ENCODE results near the gene MANEAL. TPM values are rescaled to one million over a fixed set of nuclear protein-coding genes. Genes with fewer than 3 reads are reported as not detected.

The MANEAL gene
- total RNA-seq, 1 experiment from 2014 or later: 6.4 TPM

DNA sequence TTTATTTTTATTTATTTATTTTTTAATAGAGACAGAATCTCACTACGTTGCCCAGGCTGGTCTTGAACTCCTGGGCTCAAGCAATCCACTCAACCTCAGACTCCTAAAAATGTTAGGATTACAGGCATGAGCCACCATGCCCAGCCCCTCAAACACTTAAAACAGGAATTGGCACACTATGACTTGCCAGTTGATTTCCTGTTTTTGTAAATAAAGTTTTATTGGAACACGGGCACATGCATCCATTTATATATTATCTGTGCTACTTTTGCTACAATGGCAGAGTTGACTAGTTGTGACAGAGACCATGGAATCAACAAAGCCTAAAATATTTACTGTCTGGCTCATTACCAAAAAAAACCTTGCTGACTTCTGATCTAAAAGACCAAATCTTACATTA, 30.4 kb downstream of the MANEAL start:
- ATAC-seq: no peak
- Mint-ChIP-seq H3K9me3 (no peaks in the 10 kb centered on the region), H3K27ac (no peak overlapping the region), H3K27me3 (ENCODE audit: low read depth) (no peaks in the 10 kb centered on the region), H3K4me3 (no peak overlapping the region), H3K4me1 (no peaks in the 10 kb centered on the region), H3K36me3 (peaks cover 31% of the 10 kb centered on the region)
- POLR2A ChIA-PET: no interaction called here
- DNase-seq (ENCODE audit: low spot score): no peak
- CTCF ChIA-PET: no interaction called here
- TF ChIP-seq, protein P1, sequence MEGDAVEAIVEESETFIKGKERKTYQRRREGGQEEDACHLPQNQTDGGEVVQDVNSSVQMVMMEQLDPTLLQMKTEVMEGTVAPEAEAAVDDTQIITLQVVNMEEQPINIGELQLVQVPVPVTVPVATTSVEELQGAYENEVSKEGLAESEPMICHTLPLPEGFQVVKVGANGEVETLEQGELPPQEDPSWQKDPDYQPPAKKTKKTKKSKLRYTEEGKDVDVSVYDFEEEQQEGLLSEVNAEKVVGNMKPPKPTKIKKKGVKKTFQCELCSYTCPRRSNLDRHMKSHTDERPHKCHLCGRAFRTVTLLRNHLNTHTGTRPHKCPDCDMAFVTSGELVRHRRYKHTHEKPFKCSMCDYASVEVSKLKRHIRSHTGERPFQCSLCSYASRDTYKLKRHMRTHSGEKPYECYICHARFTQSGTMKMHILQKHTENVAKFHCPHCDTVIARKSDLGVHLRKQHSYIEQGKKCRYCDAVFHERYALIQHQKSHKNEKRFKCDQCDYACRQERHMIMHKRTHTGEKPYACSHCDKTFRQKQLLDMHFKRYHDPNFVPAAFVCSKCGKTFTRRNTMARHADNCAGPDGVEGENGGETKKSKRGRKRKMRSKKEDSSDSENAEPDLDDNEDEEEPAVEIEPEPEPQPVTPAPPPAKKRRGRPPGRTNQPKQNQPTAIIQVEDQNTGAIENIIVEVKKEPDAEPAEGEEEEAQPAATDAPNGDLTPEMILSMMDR (IDR thresholded peaks at IDR 0.05): no peak
- TF ChIP-seq ESRRA (CRISPR knock-in tag; IDR thresholded peaks at IDR 0.05; ENCODE audit: borderline replicate concordance) (no peak), ZNF281 (CRISPR knock-in tag; IDR thresholded peaks at IDR 0.05) (no peak), CREM (CRISPR knock-in tag; IDR thresholded peaks at IDR 0.05) (no peak), NR1H2 (CRISPR knock-in tag; IDR thresholded peaks at IDR 0.05) (no peak), ELF4 (CRISPR knock-in tag; IDR thresholded peaks at IDR 0.05; ENCODE audit: low read depth) (no peak), CREB1 (CRISPR knock-in tag; IDR thresholded peaks at IDR 0.05) (no peak), E2F4 (CRISPR knock-in tag; IDR thresholded peaks at IDR 0.05; ENCODE audit: borderline replicate concordance, low read depth) (no peak), ARID4B (CRISPR knock-in tag; IDR thresholded peaks at IDR 0.05; ENCODE audit: borderline replicate concordance) (no peak)
- TF ChIP-seq, protein P2, sequence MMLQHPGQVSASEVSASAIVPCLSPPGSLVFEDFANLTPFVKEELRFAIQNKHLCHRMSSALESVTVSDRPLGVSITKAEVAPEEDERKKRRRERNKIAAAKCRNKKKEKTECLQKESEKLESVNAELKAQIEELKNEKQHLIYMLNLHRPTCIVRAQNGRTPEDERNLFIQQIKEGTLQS (CRISPR knock-in tag; conservative IDR thresholded peaks at IDR 0.05): no peak
- TF ChIP-seq, protein P3, sequence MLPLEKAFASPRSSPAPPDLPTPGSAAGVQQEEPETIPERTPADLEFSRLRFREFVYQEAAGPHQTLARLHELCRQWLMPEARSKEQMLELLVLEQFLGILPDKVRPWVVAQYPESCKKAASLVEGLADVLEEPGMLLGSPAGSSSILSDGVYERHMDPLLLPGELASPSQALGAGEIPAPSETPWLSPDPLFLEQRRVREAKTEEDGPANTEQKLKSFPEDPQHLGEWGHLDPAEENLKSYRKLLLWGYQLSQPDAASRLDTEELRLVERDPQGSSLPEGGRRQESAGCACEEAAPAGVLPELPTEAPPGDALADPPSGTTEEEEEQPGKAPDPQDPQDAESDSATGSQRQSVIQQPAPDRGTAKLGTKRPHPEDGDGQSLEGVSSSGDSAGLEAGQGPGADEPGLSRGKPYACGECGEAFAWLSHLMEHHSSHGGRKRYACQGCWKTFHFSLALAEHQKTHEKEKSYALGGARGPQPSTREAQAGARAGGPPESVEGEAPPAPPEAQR (CRISPR knock-in tag; IDR thresholded peaks at IDR 0.05): no peak
- TF ChIP-seq, protein P4, sequence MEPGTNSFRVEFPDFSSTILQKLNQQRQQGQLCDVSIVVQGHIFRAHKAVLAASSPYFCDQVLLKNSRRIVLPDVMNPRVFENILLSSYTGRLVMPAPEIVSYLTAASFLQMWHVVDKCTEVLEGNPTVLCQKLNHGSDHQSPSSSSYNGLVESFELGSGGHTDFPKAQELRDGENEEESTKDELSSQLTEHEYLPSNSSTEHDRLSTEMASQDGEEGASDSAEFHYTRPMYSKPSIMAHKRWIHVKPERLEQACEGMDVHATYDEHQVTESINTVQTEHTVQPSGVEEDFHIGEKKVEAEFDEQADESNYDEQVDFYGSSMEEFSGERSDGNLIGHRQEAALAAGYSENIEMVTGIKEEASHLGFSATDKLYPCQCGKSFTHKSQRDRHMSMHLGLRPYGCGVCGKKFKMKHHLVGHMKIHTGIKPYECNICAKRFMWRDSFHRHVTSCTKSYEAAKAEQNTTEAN (CRISPR knock-in tag; IDR thresholded peaks at IDR 0.05): no peak
- TF ChIP-seq, protein P5, sequence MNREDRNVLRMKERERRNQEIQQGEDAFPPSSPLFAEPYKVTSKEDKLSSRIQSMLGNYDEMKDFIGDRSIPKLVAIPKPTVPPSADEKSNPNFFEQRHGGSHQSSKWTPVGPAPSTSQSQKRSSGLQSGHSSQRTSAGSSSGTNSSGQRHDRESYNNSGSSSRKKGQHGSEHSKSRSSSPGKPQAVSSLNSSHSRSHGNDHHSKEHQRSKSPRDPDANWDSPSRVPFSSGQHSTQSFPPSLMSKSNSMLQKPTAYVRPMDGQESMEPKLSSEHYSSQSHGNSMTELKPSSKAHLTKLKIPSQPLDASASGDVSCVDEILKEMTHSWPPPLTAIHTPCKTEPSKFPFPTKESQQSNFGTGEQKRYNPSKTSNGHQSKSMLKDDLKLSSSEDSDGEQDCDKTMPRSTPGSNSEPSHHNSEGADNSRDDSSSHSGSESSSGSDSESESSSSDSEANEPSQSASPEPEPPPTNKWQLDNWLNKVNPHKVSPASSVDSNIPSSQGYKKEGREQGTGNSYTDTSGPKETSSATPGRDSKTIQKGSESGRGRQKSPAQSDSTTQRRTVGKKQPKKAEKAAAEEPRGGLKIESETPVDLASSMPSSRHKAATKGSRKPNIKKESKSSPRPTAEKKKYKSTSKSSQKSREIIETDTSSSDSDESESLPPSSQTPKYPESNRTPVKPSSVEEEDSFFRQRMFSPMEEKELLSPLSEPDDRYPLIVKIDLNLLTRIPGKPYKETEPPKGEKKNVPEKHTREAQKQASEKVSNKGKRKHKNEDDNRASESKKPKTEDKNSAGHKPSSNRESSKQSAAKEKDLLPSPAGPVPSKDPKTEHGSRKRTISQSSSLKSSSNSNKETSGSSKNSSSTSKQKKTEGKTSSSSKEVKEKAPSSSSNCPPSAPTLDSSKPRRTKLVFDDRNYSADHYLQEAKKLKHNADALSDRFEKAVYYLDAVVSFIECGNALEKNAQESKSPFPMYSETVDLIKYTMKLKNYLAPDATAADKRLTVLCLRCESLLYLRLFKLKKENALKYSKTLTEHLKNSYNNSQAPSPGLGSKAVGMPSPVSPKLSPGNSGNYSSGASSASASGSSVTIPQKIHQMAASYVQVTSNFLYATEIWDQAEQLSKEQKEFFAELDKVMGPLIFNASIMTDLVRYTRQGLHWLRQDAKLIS (CRISPR knock-in tag; IDR thresholded peaks at IDR 0.05; ENCODE audit: borderline replicate concordance): no peak
- TF ChIP-seq, protein P6, sequence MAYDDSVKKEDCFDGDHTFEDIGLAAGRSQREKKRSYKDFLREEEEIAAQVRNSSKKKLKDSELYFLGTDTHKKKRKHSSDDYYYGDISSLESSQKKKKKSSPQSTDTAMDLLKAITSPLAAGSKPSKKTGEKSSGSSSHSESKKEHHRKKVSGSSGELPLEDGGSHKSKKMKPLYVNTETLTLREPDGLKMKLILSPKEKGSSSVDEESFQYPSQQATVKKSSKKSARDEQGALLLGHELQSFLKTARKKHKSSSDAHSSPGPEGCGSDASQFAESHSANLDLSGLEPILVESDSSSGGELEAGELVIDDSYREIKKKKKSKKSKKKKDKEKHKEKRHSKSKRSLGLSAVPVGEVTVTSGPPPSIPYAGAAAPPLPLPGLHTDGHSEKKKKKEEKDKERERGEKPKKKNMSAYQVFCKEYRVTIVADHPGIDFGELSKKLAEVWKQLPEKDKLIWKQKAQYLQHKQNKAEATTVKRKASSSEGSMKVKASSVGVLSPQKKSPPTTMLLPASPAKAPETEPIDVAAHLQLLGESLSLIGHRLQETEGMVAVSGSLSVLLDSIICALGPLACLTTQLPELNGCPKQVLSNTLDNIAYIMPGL (CRISPR knock-in tag; IDR thresholded peaks at IDR 0.05): no peak
- TF ChIP-seq, protein P7, sequence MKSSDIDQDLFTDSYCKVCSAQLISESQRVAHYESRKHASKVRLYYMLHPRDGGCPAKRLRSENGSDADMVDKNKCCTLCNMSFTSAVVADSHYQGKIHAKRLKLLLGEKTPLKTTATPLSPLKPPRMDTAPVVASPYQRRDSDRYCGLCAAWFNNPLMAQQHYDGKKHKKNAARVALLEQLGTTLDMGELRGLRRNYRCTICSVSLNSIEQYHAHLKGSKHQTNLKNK (CRISPR knock-in tag; IDR thresholded peaks at IDR 0.05): no peak
- TF ChIP-seq, protein P8, sequence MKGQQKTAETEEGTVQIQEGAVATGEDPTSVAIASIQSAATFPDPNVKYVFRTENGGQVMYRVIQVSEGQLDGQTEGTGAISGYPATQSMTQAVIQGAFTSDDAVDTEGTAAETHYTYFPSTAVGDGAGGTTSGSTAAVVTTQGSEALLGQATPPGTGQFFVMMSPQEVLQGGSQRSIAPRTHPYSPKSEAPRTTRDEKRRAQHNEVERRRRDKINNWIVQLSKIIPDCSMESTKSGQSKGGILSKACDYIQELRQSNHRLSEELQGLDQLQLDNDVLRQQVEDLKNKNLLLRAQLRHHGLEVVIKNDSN (CRISPR knock-in tag; IDR thresholded peaks at IDR 0.05): no peak
